ENCODE measurements around the gene SLC24A3.

The SLC24A3 gene

GRCh38 chr20:19644085-19644484 lies 431.6 kb downstream of the SLC24A3 start:
- CTCF ChIA-PET: interaction anchor here (0.9 to 1.4 kb wide), 2 partner anchors 11 to 15 kb away, joined by 4 read pairs; no protein-coding TSS in a partner anchor
- Histone ChIP-seq H3K36me3 (ENCODE audit: control insufficient read depth in 2 of 2, insufficient read depth in 1 of 2, low read length in 2 of 2) (no peaks in the 10 kb centered on the region), H3K4me3 (ENCODE audit: low read depth, low read length) (no peak overlapping the region), H3K4me1 (ENCODE audit: control insufficient read depth, insufficient read depth, low read length) (no peaks in the 10 kb centered on the region), H3K27ac (ENCODE audit: extremely low read depth, low read depth, low read length) (no peak overlapping the region), H3K9me3 (ENCODE audit: control insufficient read depth, insufficient read depth, low read depth, low read length) (no peaks in the 10 kb centered on the region)
- TF ChIP-seq ZNF354C (tag by site-specific recombination; IDR thresholded peaks at IDR 0.05; ENCODE audit: borderline replicate concordance, low read depth) (no peak), YY1 (tag by site-specific recombination; IDR thresholded peaks at IDR 0.05) (no peak), ZNF677 (tag by site-specific recombination; IDR thresholded peaks at IDR 0.05) (no peak), ZNF707 (tag by site-specific recombination; IDR thresholded peaks at IDR 0.05) (no peak), ZNF398 (tag by site-specific recombination; IDR thresholded peaks at IDR 0.05) (no peak), ZNF18 (tag by site-specific recombination; IDR thresholded peaks at IDR 0.05) (no peak)
- POLR2A ChIA-PET: no interaction called here

- Histone ChIP-seq H3K4me1 (ENCODE audit: control insufficient read depth, insufficient read depth, low read length) (no peaks in the 10 kb centered on the region), H3K4me3 (ENCODE audit: low read depth, low read length) (no peak overlapping the region), H3K9me3 (ENCODE audit: control insufficient read depth, insufficient read depth, low read depth, low read length) (no peaks in the 10 kb centered on the region), H3K36me3 (ENCODE audit: control insufficient read depth in 2 of 2, insufficient read depth in 1 of 2, low read length in 2 of 2) (no peaks in the 10 kb centered on the region), H3K27ac (ENCODE audit: extremely low read depth, low read depth, low read length) (no peak overlapping the region)
- POLR2A ChIA-PET: no interaction called here
- TF ChIP-seq ZNF555 (tag by site-specific recombination; conservative IDR thresholded peaks at IDR 0.05) (no peak), ZNF37A (tag by site-specific recombination; IDR thresholded peaks at IDR 0.05) (peak; percentile 73)
- CTCF ChIA-PET: no interaction called here
Observed at GRCh38 chr20:19646963-19647362, 434.5 kb downstream of the SLC24A3 start.

- no peaks in the 10 kb centered on the region for H3K9me3 ChIP-seq (ENCODE audit: control insufficient read depth, insufficient read depth, low read depth, low read length)
- ChIA-PET CTCF (interaction anchor here (3.2 kb wide), 1 partner anchor 13 kb away, joined by 20 read pairs; no protein-coding TSS in a partner anchor), POLR2A (no interaction called here)
- no peak overlapping the region for H3K4me3 ChIP-seq (ENCODE audit: low read depth, low read length)
- H3K36me3 ChIP-seq (ENCODE audit: control insufficient read depth in 2 of 2, insufficient read depth in 1 of 2, low read length in 2 of 2): no peaks in the 10 kb centered on the region
- H3K4me1 ChIP-seq (ENCODE audit: control insufficient read depth, insufficient read depth, low read length): no peaks in the 10 kb centered on the region
- H3K27ac ChIP-seq (ENCODE audit: extremely low read depth, low read depth, low read length): no peak overlapping the region
- TF ChIP-seq ZNF558 (tag by site-specific recombination; IDR thresholded peaks at IDR 0.05) (no peak), SCRT2 (tag by site-specific recombination; IDR thresholded peaks at IDR 0.05) (no peak), ZSCAN18 (tag by site-specific recombination; IDR thresholded peaks at IDR 0.05) (no peak), GLI2 (tag by site-specific recombination; IDR thresholded peaks at IDR 0.05; ENCODE audit: borderline replicate concordance, low read depth) (no peak), ZNF600 (tag by site-specific recombination; IDR thresholded peaks at IDR 0.05) (no peak)
Observed at GRCh38 chr20:19648024-19648423, 435.6 kb downstream of the SLC24A3 start.

GRCh38 chr20:19649041-19649440 lies 436.6 kb downstream of the SLC24A3 start:
- Histone ChIP-seq H3K4me1 (ENCODE audit: control insufficient read depth, insufficient read depth, low read length) (no peaks in the 10 kb centered on the region), H3K9me3 (ENCODE audit: control insufficient read depth, insufficient read depth, low read depth, low read length) (no peaks in the 10 kb centered on the region), H3K4me3 (ENCODE audit: low read depth, low read length) (no peak overlapping the region), H3K27ac (ENCODE audit: extremely low read depth, low read depth, low read length) (no peak overlapping the region), H3K36me3 (ENCODE audit: control insufficient read depth in 2 of 2, insufficient read depth in 1 of 2, low read length in 2 of 2) (no peaks in the 10 kb centered on the region)
- POLR2A ChIA-PET: no interaction called here
- CTCF ChIA-PET: interaction anchor here (3.2 kb wide), 1 partner anchor 12 kb away, joined by 20 read pairs; no protein-coding TSS in a partner anchor
- TF ChIP-seq ZNF426 (tag by site-specific recombination; IDR thresholded peaks at IDR 0.05): no peak
- no peak for TF ChIP-seq ZNF19 (tag by site-specific recombination; IDR thresholded peaks at IDR 0.05; ENCODE audit: low read depth)
- no peak for TF ChIP-seq ZNF600 (tag by site-specific recombination; IDR thresholded peaks at IDR 0.05)
- TF ChIP-seq MYNN (tag by site-specific recombination; IDR thresholded peaks at IDR 0.05; ENCODE audit: borderline replicate concordance): no peak
- no peak for TF ChIP-seq ZNF114 (tag by site-specific recombination; IDR thresholded peaks at IDR 0.05)
- TF ChIP-seq ZNF560 (tag by site-specific recombination; IDR thresholded peaks at IDR 0.05; ENCODE audit: borderline replicate concordance): no peak
- no peak for TF ChIP-seq HOXD13 (CRISPR knock-in tag; IDR thresholded peaks at IDR 0.05; ENCODE audit: borderline replicate concordance)
- TF ChIP-seq YY2 (tag by site-specific recombination; IDR thresholded peaks at IDR 0.05): no peak
- no peak for TF ChIP-seq ZXDB (tag by site-specific recombination; IDR thresholded peaks at IDR 0.05)
- TF ChIP-seq KLF8 (tag by site-specific recombination; IDR thresholded peaks at IDR 0.05): no peak
